ENCODE data around the gene ADARB2. TPM values are rescaled to one million over a fixed set of nuclear protein-coding genes. Genes with fewer than 3 reads are reported as not detected.

The ADARB2 gene
- total RNA-seq, 2 donors from 2014 or later: 0.27 TPM; not detected in 1

- DNase-seq (no peak), ATAC-seq (no peak)
- intact Hi-C loops (cut with DNase I): no loop called here
Observed at GRCh38 chr10:1152386-1153250, 584.7 kb downstream of the ADARB2 start.

DNA sequence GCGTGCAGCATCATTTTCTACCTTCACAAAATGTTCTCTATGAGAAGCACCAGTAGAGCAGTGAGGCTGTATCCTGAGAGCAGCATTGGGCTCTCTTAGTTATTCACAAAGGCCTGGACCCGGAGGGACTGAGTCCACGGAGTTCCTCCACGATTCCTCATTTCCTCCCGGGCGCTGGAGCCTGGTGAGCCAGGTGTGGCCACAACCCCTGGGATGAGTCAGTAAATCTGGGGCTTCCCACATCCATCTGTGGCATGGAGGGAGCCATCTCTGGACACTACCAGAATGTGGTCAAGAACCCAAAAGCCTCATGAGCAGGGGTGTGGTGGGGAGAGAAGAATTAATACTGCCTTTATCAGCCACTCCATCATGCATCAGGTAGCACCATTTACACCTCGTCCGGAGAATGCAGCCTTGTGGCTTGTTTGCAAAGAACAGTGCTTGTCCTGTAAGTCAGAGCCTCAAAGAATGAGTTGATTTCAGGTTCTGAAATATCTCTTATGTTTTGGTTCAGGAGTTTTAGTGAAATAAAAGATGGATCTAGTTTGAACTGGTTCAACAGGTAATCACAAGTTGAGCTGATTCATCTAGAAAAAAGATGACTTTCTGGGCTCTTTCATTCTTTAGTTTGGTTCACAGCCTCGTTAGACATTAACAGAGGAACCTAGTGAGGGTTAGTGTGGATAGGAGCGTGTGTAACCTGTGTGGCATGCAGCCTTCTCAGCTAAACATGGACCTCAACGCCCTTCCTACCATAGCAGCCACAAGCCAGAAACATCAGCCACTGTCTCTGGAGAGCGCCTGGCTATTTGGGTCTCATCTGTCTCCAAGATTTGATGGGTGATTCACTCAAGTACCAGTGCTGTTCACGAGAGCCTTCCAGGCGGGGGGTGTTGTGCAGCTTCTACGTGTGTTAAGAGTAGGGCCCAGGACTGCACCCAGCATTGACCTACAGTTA is 586.0 kb downstream of the ADARB2 start:
- DNase-seq: no peak
- intact Hi-C loops (cut with DNase I): no loop called here
- no peak for ATAC-seq

- intact Hi-C loops (cut with DNase I): no loop called here
- no peak for DNase-seq
- no peak for ATAC-seq
Observed at GRCh38 chr10:1150638-1150955, 586.7 kb downstream of the ADARB2 start.

- intact Hi-C loops (cut with DNase I): no loop called here
- ATAC-seq: peak; percentile 77 to 83
Observed at GRCh38 chr10:1149793-1150637, 587.3 kb downstream of the ADARB2 start.

DNA sequence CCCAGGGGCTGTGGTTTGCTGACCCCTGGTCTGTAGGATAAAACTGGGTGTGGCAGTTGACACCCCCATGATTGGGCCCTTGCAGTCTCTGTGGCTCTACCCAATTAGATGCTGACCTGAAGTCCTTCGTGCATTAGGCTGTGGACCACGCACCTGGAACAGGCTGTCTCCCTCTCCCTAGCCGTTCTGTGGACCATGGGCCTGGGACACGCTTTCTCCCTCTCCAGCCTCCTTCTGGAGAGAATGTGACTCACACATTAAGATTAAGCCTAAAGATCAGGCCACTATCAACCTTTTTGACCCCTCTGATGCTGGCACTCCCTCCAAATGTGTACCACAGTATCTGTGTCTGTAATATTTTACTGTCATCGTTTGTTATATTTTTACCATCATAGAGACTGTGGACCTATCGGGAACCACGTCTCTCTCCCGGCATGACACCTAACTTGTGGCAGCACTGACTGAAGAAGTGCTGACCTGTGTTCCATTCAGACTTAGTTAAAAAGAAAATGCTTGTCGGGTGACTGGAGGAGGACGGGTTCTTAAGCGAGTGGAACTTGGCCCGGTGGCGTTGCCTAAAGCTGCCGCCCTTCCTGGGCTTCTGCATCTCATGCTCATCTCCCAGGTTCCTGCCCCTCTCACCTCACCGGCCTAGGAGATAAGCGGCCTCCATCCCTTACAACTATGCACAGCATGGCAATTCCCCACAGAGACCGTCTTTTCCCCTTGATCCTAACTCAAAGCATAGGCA is 588.3 kb downstream of the ADARB2 start:
- ATAC-seq (no peak), DNase-seq (no peak)
- intact Hi-C loops (cut with DNase I): no loop called here

More at GRCh38 chr10:1149793-1150637, 587.3 kb downstream of the ADARB2 start:
- peak; percentile 53 for DNase-seq

DNA sequence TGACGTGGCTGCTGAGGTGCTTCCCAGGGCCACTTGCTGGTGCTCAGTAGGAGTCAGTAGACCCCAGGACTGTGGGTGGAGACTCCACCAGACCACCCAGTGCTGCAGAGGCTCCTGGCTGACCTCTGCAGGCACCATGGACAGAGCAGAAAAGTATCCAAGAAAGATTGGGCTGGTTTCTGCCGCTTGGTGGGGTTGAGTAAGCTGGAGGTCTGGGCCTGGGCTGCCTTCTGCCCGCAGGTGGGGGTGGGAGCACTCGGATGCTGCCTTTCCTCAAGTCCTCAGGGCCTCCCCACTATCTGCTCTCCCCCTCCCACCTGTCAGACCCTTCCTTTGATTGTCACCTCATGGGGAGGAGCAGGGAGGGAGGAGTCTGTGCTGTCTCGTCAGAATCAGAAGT is 589.5 kb downstream of the ADARB2 start:
- intact Hi-C loops (cut with DNase I): no loop called here
- no peak for DNase-seq
- ATAC-seq: no peak

GRCh38 chr10:1142596-1142995 is 594.7 kb downstream of the ADARB2 start:
- no peak for DNase-seq

GRCh38 chr10:1141701-1142100 is 595.6 kb downstream of the ADARB2 start:
- intact Hi-C loops (cut with DNase I): no loop called here
- ATAC-seq: no peak
- no peak for DNase-seq

More at GRCh38 chr10:1142596-1142995, 594.7 kb downstream of the ADARB2 start:
- no peak for ATAC-seq
- intact Hi-C loops (cut with DNase I): no loop called here

- intact Hi-C loops (cut with DNase I): no loop called here
- no peak for DNase-seq
- no peak for ATAC-seq
Observed at GRCh38 chr10:1141261-1141660, 596.1 kb downstream of the ADARB2 start.

DNA sequence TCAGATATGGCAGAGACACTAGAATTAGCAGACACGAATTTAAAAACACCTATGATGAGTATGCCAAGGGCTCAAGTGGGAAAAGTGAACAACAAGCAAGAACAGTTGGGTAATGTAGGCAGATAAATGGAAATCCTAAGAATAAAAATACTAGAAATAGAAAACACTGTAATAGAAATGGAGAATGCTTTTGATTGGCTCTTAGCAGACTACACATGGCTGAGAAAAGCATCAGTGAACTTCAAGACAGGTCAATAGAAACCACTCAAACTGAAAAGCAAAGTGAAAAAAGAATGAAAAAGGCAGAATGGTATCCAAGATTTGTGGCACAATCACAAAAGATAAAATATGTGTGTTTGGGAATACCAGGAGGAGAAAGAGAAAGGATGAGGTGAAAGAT is 598.8 kb downstream of the ADARB2 start:
- intact Hi-C loops (cut with DNase I): no loop called here
- ATAC-seq (no peak), DNase-seq (no peak)

DNA sequence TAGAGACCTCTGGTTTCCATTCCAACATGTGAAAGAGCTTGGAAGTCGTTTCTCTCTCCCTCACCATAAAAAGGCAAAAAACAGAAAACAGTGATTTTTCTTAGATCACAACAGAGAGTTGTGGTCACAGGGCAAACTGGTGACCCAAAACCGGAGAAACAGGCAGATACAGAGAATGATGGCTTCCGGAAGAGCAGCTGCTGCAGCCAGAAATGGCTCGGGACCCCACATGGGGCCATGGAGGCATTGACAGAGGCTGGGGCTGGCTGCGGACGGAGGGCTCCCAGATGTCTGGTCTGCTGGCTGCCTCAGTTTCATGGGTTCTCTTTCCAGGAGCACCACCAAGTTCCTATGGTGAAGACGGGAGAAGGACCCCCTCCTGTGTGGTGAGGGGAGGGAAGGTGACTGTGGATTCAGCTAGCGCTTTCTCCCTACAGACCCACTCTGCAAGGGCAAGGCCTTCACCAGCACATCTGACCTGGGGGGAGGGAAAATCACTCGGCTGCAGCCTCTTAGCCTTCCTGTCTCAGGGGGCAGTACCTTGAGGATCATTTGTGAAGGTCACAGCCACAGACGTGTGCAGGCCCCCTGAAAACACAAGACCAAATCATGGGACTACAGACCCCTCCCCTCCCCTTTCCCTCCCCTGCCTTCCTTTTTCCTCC is 599.7 kb downstream of the ADARB2 start:
- no peak for ATAC-seq
- intact Hi-C loops (cut with DNase I): no loop called here
- DNase-seq: no peak

GRCh38 chr10:1136268-1136667 is 601.1 kb downstream of the ADARB2 start:
- intact Hi-C loops (cut with DNase I): no loop called here
- DNase-seq (no peak), ATAC-seq (no peak)

DNA sequence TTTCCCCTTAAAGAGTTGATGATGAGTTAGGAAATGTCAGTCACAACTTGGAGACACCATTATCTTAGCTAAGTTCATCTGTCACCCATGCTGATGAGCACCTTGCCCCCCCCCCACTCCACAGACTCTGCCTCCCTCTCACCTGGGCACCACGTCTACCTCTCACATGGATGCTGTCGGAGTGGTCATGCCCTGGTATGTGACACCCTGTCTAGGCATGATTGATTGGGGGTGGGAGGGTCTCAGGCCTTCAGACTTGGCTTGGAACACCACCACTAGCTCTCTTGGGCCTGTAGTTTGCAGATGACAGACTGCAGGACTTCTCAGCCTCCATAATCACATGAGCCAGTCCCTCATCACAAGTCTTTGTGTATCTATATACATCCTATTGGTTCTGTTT is 603.2 kb downstream of the ADARB2 start:
- peak in 1 of 2 donors; percentile 26 for ATAC-seq
- intact Hi-C loops (cut with DNase I): no loop called here
- DNase-seq: no peak

- no peak for DNase-seq
- no peak for ATAC-seq
- intact Hi-C loops (cut with DNase I): no loop called here
Observed at GRCh38 chr10:1133495-1134045, 603.8 kb downstream of the ADARB2 start.

DNA sequence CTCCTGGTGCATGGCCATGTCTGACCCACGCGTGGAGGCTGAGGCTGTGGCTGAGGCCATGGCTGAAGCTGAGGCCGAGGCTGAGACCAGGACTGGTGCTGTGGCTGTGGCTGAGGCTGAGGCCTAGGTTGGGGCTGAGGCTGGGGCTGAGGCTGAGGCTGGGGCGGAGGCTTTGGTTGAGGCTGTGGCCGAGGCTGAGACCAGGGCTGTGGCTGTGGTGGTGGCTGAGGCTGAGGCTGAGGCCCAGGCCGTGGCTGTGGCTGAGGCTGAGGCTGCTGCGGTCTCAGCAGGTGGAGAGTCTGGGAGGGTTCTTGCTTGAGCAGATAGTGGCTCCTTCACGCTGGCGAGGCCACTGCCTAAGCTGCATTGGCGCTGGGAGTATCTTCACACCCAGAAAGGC is 604.7 kb downstream of the ADARB2 start:
- intact Hi-C loops (cut with DNase I): no loop called here
- no peak for DNase-seq

DNA sequence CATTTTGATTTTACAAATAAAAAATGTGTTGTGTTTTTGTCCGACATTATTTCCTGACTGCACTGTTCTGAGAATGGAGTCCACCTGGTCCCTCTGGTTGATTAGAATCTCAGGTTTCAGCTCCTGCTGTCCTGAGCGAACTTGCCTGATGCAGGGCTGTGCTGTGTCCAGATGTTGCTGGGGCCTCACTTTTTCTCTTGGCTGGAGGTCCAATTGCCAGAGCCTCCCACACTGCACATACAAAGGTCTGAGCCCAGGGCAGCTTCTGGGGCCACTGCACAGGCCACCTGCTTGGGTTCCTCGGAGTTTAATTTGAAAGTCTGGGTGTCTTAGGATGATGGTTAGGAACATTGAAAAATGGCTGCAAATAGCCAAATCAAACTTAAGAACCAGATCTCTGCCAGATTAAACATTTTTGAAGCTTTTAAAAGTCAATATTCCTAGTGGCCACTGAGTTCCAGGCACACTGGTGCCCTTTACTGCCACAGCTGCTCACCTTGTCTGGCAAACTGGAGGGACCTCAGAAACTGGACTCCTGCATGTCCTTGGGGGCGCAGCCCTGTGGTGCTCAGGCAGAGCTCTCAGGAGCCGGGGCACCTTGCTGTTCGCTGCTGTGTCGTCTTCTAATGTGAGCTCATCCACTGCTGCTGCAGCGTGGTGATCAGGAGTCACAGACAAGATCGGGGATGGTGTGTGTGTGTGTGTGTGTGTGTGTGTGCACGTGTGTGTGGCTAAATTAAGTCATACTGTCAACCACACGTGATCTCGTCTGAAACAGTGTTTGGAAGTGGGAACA is 606.1 kb downstream of the ADARB2 start:
- intact Hi-C loops (cut with DNase I): no loop called here
- no peak for ATAC-seq
- no peak for DNase-seq

More for the DNA sequence above, 604.7 kb downstream of the ADARB2 start:
- peak in 1 of 2 donors; percentile 10 for ATAC-seq

DNA sequence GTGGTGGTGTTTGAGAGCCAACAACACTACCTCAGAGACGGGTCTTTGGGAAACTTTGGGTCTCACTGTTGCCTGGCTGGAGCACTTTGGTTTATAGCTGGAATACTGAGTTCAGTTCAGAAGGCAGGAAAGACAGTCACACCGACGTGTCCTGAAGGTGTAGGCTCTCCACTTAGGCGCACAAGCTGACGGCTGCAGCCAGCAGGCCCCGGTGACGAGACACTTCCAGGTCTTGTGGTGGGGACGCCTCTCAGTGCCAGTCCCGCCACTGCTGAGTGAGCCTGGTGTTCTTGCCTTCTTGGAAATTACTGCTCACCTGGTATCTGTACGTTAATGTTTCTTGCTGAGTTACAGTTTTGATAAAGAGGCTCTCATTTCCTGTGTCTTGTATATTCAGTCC is 607.1 kb downstream of the ADARB2 start:
- DNase-seq: no peak
- ATAC-seq: no peak
- intact Hi-C loops (cut with DNase I): no loop called here

All from left cardiac atrium (tissue), 4 donors.